ENCODE results near the gene AXL.
"Not testable (repeated sequence)": the region's sequence is repeated elsewhere in the genome, so short reads cannot be mapped to it uniquely, and the experiment has no call there.

The AXL gene

GRCh38 chr19:41206926-41207750 is 11.9 kb upstream of the AXL start:
- DNase-seq, result no peak

- DNase-seq, result no peak
These were observed 4.9 kb upstream of the AXL start for GRCh38 chr19:41214161-41214560.

- DNase-seq, result no peak
These were observed 1.3 kb upstream of the AXL start for GRCh38 chr19:41217741-41218140.

GRCh38 chr19:41218249-41218614 is 791 bp upstream of the AXL start:
- DNase-seq, result no peak

- no peak for DNase-seq
These were observed 1.0 kb downstream of the AXL start for GRCh38 chr19:41219924-41220567.

GRCh38 chr19:41220811-41221210 is 1.8 kb downstream of the AXL start:
- DNase-seq, result no peak

- no peak for DNase-seq
These were observed 2.6 kb downstream of the AXL start for GRCh38 chr19:41221514-41222205.

- no peak for DNase-seq
These were observed 3.2 kb downstream of the AXL start for GRCh38 chr19:41222240-41222639.

GRCh38 chr19:41223431-41224234 is 4.6 kb downstream of the AXL start:
- DNase-seq, result no peak

GRCh38 chr19:41224632-41225031 is 5.6 kb downstream of the AXL start:
- no peak for DNase-seq

GRCh38 chr19:41225238-41226052 is 6.4 kb downstream of the AXL start:
- no peak for DNase-seq

GRCh38 chr19:41226053-41226873 is 7.2 kb downstream of the AXL start:
- DNase-seq, result no peak

GRCh38 chr19:41226874-41227390 is 7.9 kb downstream of the AXL start:
- DNase-seq, result no peak

- no peak for DNase-seq
These were observed 9.5 kb downstream of the AXL start for GRCh38 chr19:41228486-41228885.

- not testable (repeated sequence) for DNase-seq
These were observed 10.3 kb downstream of the AXL start for GRCh38 chr19:41229338-41229737.

GRCh38 chr19:41230067-41230857 is 11.2 kb downstream of the AXL start:
- DNase-seq, result no peak

- DNase-seq, result no peak
These were observed 13.7 kb downstream of the AXL start for GRCh38 chr19:41232686-41233085.

GRCh38 chr19:41233748-41234240 is 14.8 kb downstream of the AXL start:
- no peak for DNase-seq

- no peak for DNase-seq
These were observed 15.6 kb downstream of the AXL start for GRCh38 chr19:41234512-41235168.

Measured in NCI-H524 treated with DMSO at 0.1 percent for 48 hours (cell line).